RWPE2 (cell line): Measurements from ENCODE around the gene NRG2.

ENCODE experiments used
- ATAC-seq: fragments of 200-7000 bp; cut with Tn5 transposase; 3 replicates; pipeline ENCODE4 v1.9.1; 2021; ENCODE audit warnings: low read depth
- DNase-seq: peaks from one replicate; pipeline ENCODE4 v3.0.0-alpha.2; 2020; ENCODE audit warnings: low spot score
- H3K27ac ChIP-seq: fragments of 450-650 bp; 2 replicates; pipeline ENCODE4 v1.5.1; 2017; ENCODE audit warnings: mild to moderate bottlenecking; ENCODE audit not compliant: poor library complexity, severe bottlenecking
- H3K27me3 ChIP-seq: fragments of 250-450 bp; sonication (Bioruptor Pico); 2 replicates; pipeline ENCODE4 v1.5.1; 2021; ENCODE audit warnings: mild to moderate bottlenecking, moderate library complexity; ENCODE audit not compliant: insufficient read depth, poor library complexity, severe bottlenecking
- H3K36me3 ChIP-seq: fragments of 250-450 bp; sonication (Bioruptor Pico); 2 replicates; pipeline ENCODE4 v1.5.1; 2020; ENCODE audit warnings: low read depth, mild to moderate bottlenecking, moderate library complexity
- H3K4me1 ChIP-seq: fragments of 250-450 bp; sonication (Bioruptor Pico); 2 replicates; pipeline ENCODE4 v1.5.1; 2021; ENCODE audit warnings: mild to moderate bottlenecking, moderate library complexity; ENCODE audit not compliant: insufficient read depth, poor library complexity, severe bottlenecking
- H3K4me3 ChIP-seq: fragments of 250-450 bp; sonication (Bioruptor Pico); 2 replicates; pipeline ENCODE4 v1.5.1; 2021; ENCODE audit warnings: mild to moderate bottlenecking, moderate library complexity; ENCODE audit not compliant: severe bottlenecking
- H3K9me3 ChIP-seq: fragments of 250-450 bp; sonication (Bioruptor Pico); 2 replicates; pipeline ENCODE4 v1.5.1; 2021; ENCODE audit warnings: mild to moderate bottlenecking, moderate library complexity; ENCODE audit not compliant: severe bottlenecking
- TF ChIP-seq, protein P1 (sequence below): fragments of 450-650 bp; IDR thresholded peaks from one replicate; pipeline ENCODE4 v1.5.1; 2017; ENCODE audit warnings: mild to moderate bottlenecking, moderate library complexity; ENCODE audit not compliant: poor library complexity, severe bottlenecking

The NRG2 gene

DNA sequence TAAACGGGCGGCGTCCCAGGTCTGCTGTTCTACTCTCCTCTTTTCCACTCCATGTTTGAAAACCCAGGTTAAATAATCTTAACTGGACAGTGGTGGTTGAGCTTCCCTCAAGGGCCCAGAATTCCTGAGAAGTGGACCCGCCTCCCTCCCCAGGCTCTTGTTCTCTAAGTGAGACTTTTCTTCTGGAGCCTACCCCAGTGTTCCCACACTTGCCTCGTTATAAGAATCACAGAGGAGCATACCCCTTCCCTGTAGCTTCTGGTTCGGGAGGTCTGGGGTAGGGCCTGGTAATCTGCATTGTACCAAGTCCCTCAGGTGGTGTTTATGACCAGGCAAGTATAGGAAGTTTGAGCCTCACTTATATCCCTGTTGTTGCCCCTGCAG, 235.5 kb downstream of the NRG2 start:
- Histone ChIP-seq H3K4me3 (no peak overlapping the region), H3K9me3 (no peaks in the 10 kb centered on the region), H3K36me3 (no peaks in the 10 kb centered on the region), H3K4me1 (no peaks in the 10 kb centered on the region), H3K27ac (no peak overlapping the region), H3K27me3 (no peaks in the 10 kb centered on the region)
- TF ChIP-seq, protein P1, sequence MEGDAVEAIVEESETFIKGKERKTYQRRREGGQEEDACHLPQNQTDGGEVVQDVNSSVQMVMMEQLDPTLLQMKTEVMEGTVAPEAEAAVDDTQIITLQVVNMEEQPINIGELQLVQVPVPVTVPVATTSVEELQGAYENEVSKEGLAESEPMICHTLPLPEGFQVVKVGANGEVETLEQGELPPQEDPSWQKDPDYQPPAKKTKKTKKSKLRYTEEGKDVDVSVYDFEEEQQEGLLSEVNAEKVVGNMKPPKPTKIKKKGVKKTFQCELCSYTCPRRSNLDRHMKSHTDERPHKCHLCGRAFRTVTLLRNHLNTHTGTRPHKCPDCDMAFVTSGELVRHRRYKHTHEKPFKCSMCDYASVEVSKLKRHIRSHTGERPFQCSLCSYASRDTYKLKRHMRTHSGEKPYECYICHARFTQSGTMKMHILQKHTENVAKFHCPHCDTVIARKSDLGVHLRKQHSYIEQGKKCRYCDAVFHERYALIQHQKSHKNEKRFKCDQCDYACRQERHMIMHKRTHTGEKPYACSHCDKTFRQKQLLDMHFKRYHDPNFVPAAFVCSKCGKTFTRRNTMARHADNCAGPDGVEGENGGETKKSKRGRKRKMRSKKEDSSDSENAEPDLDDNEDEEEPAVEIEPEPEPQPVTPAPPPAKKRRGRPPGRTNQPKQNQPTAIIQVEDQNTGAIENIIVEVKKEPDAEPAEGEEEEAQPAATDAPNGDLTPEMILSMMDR = no peak
- DNase-seq (peak; percentile 20), ATAC-seq (no peak)

- ATAC-seq = no peak
- TF ChIP-seq, protein P1 = no peak
- no peaks in the 10 kb centered on the region for H3K36me3 ChIP-seq
Observed at GRCh38 chr5:139806726-139807646, 236.1 kb downstream of the NRG2 start.

DNA sequence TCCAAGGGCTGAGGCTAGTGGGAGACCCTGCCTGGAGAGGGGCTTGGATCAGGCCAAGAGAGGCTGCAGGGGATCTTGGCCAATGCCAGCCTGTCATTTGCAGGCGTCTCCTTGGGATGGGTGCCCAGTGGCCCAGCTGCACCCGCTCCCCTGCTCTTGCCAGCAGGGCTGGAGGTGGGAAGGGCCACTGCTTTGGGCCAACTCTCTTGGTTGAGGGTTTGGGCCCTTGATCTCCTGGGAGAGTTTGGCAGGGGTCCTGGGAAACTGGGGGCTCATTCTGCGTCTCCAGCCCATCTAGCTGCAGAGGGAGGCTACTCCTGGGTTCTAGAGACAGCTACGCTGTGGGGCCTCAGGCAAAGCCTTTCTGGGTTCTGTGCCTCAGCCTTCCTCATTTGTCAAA, 237.0 kb downstream of the NRG2 start:
- Histone ChIP-seq H3K27me3 (peaks cover 9% of the 10 kb centered on the region), H3K27ac (no peak overlapping the region), H3K4me3 (no peak overlapping the region), H3K36me3 (no peaks in the 10 kb centered on the region), H3K4me1 (no peaks in the 10 kb centered on the region), H3K9me3 (no peaks in the 10 kb centered on the region)
- TF ChIP-seq, protein P1 = no peak
- DNase-seq (no peak), ATAC-seq (no peak)

More at GRCh38 chr5:139806726-139807646, 236.1 kb downstream of the NRG2 start:
- no peaks in the 10 kb centered on the region for H3K9me3 ChIP-seq
- H3K27ac ChIP-seq = no peak overlapping the region
- no peak overlapping the region for H3K4me3 ChIP-seq
- DNase-seq = peak; percentile 48
- no peaks in the 10 kb centered on the region for H3K27me3 ChIP-seq
- H3K4me1 ChIP-seq = no peaks in the 10 kb centered on the region

GRCh38 chr5:139805545-139805944, 237.6 kb downstream of the NRG2 start:
- TF ChIP-seq, protein P1 = no peak
- no peak for ATAC-seq
- H3K9me3 ChIP-seq = no peaks in the 10 kb centered on the region

DNA sequence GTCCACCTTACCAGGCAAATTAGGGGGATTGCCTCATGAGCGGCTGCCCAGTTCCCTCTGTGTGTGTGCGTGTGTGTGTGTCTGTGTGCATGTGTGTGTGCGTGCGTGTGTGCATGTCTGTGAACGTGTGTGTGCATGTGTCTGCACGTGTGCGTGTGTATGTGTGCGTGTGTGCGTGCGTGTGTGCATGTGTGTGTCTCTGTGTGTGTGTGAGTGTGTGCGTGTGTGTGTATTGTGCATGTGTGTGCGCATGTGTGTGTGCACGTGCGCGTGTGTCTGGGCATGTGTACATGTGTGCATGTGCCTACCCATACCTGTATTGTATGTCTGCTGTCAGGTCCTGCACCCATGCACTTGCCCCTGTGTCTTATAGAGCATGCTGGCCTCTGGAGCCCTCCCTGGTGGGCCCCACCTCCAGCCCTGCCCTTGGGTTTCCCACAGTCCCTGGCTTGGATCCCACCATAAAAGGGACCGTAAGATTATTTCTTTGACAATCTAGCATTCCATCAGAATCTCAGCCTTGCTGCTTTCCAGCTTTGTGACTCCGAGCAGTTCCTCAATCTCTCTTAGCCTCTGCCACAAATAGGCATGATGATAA, 238.2 kb downstream of the NRG2 start:
- ATAC-seq (no peak), DNase-seq (no peak)
- no peaks in the 10 kb centered on the region for H3K4me1 ChIP-seq
- peaks cover 9% of the 10 kb centered on the region for H3K27me3 ChIP-seq
- H3K27ac ChIP-seq = no peak overlapping the region
- no peak overlapping the region for H3K4me3 ChIP-seq
- no peaks in the 10 kb centered on the region for H3K9me3 ChIP-seq
- TF ChIP-seq, protein P1 = no peak
- H3K36me3 ChIP-seq = no peaks in the 10 kb centered on the region

More at GRCh38 chr5:139805545-139805944, 237.6 kb downstream of the NRG2 start:
- Histone ChIP-seq H3K27me3 (peaks cover 9% of the 10 kb centered on the region), H3K36me3 (no peaks in the 10 kb centered on the region), H3K27ac (no peak overlapping the region), H3K4me3 (no peak overlapping the region), H3K4me1 (no peaks in the 10 kb centered on the region)
- DNase-seq = no peak
